TTC549 (cell line): ENCODE data around the gene ATP4A.

Experiments
- FAIRE-seq: peaks from 2 replicates; lab custom pipeline; 2012; peaks lifted over from hg19 to GRCh38; lab: Jason Lieb, UNC

ATP4A gene

GRCh38 chr19:35549174-35549788, 14.2 kb downstream of the ATP4A start:
- no peak for FAIRE-seq

- FAIRE-seq: no peak
Observed at GRCh38 chr19:35546532-35546931, 16.9 kb downstream of the ATP4A start.

- FAIRE-seq: no peak
Observed at GRCh38 chr19:35545855-35546381, 17.5 kb downstream of the ATP4A start.

- FAIRE-seq: no peak
Observed at GRCh38 chr19:35545001-35545854, 18.2 kb downstream of the ATP4A start, which contains the start of gene TMEM147. Gene TMEM147, plus strand, starts transcription at chr19:35545626. Its CDS starts 114 bp downstream, at chr19:35545740.

- no peak for FAIRE-seq
Observed at GRCh38 chr19:35544110-35544802, 19.2 kb downstream of the ATP4A start.

- FAIRE-seq: no peak
Observed at GRCh38 chr19:35543280-35544109, 20.0 kb downstream of the ATP4A start.

GRCh38 chr19:35542209-35542608, 21.2 kb downstream of the ATP4A start:
- FAIRE-seq: no peak

GRCh38 chr19:35540356-35540927, 23.0 kb downstream of the ATP4A start:
- FAIRE-seq: no peak

GRCh38 chr19:35539850-35540249, 23.6 kb downstream of the ATP4A start:
- no peak for FAIRE-seq

- no peak for FAIRE-seq
Observed at GRCh38 chr19:35539314-35539713, 24.1 kb downstream of the ATP4A start.

- FAIRE-seq: no peak
Observed at GRCh38 chr19:35534803-35535480, 28.5 kb downstream of the ATP4A start.

- no peak for FAIRE-seq
Observed at GRCh38 chr19:35533822-35534392, 29.6 kb downstream of the ATP4A start.

GRCh38 chr19:35533201-35533821, 30.1 kb downstream of the ATP4A start, which contains the start of gene GAPDHS:
Gene GAPDHS, plus strand, starts transcription at chr19:35533456. Its CDS starts 72 bp downstream, at chr19:35533528.
- FAIRE-seq: no peak

- FAIRE-seq: no peak
Observed at GRCh38 chr19:35531291-35531690, 32.2 kb downstream of the ATP4A start.

- no peak for FAIRE-seq
Observed at GRCh38 chr19:35529241-35530218, 33.9 kb downstream of the ATP4A start.

- FAIRE-seq: no peak
Observed at GRCh38 chr19:35528218-35529038, 35.0 kb downstream of the ATP4A start, which contains the start of gene SBSN. Gene SBSN, minus strand, starts transcription at chr19:35528311. Its CDS starts 30 bp downstream, at chr19:35528281.

GRCh38 chr19:35525873-35526272, 37.6 kb downstream of the ATP4A start:
- FAIRE-seq: no peak
